HFF-Myc (cell line): ENCODE measurements around the gene AGMO.
A peak's percentile ranks its signal among the peaks of the same experiment; 100 is the strongest.

Experiments
- DNase-seq: peaks from one replicate; pipeline ENCODE4 v3.0.0-alpha.2; 2011; ENCODE audit warnings: low read depth; ENCODE audit errors: extremely low read depth
- H3K4me3 ChIP-seq: replicated peaks from 2 replicates; pipeline ENCODE4 v1.5.1; 2011; ENCODE audit warnings: low read depth, mild to moderate bottlenecking, control low read depth, low read length
- TF ChIP-seq, protein P1 (sequence below): IDR thresholded peaks from 2 replicates; pipeline ENCODE4 v1.5.1; 2012; ENCODE audit warnings: mild to moderate bottlenecking, low read depth, low read length, control low read depth; ENCODE audit errors: missing control alignments

The AGMO gene

GRCh38 chr7:15330943-15331342 lies 230.9 kb downstream of the AGMO start:
- DNase-seq: no peak
- TF ChIP-seq, protein P1, sequence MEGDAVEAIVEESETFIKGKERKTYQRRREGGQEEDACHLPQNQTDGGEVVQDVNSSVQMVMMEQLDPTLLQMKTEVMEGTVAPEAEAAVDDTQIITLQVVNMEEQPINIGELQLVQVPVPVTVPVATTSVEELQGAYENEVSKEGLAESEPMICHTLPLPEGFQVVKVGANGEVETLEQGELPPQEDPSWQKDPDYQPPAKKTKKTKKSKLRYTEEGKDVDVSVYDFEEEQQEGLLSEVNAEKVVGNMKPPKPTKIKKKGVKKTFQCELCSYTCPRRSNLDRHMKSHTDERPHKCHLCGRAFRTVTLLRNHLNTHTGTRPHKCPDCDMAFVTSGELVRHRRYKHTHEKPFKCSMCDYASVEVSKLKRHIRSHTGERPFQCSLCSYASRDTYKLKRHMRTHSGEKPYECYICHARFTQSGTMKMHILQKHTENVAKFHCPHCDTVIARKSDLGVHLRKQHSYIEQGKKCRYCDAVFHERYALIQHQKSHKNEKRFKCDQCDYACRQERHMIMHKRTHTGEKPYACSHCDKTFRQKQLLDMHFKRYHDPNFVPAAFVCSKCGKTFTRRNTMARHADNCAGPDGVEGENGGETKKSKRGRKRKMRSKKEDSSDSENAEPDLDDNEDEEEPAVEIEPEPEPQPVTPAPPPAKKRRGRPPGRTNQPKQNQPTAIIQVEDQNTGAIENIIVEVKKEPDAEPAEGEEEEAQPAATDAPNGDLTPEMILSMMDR: no peak
- no peak overlapping the region for H3K4me3 ChIP-seq

DNA sequence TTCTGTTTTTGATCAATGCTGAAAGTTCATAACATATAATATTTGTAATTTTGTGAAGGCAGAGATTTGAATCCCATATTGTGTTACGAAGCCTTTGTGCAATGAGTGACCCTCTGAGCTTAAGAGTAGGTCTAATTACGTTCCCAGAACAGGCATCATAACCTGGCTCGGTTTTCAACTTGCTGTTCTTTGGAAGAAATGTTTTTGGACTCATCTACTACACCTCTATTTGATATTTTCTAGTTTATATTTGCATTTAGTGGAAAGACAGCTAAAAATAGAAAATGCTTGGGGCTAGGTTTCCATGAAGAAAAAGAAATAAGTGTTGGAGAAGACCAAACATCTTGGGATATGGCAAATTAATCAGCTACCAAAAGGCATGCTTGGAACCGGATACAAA lies 234.8 kb downstream of the AGMO start:
- no peak for DNase-seq
- H3K4me3 ChIP-seq: no peak overlapping the region
- TF ChIP-seq, protein P1: no peak

DNA sequence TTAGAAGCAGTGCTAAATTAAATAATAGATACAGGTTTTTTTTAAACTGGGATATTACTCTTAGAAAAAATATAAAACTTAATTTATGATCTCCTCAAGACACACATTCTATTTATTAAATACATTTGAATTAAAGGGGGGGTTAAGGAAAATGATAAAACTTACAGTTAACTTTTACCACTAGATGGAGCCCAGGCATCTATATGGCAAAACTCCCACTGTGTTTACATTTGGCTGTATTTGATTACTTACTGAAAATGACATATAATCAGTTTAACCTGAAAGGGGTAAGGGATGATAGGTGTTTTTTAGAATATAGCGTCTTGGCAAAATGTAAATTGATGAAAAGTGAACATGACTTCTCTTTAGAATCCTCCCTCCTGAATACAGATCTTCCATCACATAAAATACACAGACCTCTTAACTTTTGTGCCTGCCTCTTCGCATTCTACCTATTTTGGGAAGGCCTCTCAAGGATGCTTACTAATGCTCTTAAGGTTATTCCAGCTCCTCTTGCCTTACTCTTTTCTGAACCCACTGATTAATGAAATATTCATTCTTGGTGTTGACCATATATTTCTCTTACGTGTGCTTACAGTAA lies 235.7 kb downstream of the AGMO start:
- TF ChIP-seq, protein P1: peak; percentile 47
- H3K4me3 ChIP-seq: no peak overlapping the region
- peak; percentile 24 for DNase-seq

DNA sequence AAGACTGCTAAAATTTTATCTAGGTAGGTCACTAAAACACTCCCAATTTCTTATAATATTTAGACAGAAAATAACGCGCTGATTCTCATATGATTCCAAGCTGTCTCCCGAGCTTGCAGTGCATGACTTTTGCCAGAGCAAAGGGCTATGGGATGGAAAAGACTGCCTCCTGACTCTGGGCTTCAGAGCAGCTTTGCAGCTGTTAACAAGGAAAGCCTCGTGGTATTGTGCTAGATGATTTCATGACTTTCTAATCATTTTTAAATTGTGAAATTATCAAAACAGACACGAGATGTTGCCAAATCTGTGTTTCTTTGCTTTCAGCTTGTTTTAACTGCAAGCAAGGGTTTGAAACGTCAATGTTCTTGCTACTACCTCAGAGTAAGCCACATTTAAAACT lies 238.3 kb downstream of the AGMO start:
- no peak overlapping the region for H3K4me3 ChIP-seq
- TF ChIP-seq, protein P1: no peak
- no peak for DNase-seq

- no peak for DNase-seq
These were observed 244.6 kb downstream of the AGMO start for GRCh38 chr7:15317215-15317614.

GRCh38 chr7:15315678-15316077 lies 246.1 kb downstream of the AGMO start:
- TF ChIP-seq, protein P1: no peak
- H3K4me3 ChIP-seq: no peak overlapping the region
- no peak for DNase-seq

More at GRCh38 chr7:15317215-15317614, 244.6 kb downstream of the AGMO start:
- TF ChIP-seq, protein P1: no peak
- no peak overlapping the region for H3K4me3 ChIP-seq

DNA sequence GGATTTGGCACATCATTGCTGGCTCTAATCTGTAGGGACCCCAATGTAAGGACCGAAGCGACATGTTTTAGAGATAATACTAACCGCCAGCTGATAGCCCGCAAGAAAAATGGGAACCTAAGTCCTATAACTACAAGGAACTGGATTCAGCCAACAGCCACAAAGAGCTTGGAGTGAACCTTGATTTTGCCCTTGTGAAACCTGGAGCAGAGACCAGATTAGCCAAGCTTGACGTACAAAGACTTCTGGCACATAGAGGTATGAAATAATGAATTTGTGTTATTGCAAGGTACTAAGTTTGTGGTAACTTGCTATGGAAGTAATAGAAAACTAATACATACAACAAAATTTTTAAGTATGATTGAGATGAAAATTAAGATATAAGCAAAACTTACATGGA lies 246.9 kb downstream of the AGMO start:
- DNase-seq: no peak
- H3K4me3 ChIP-seq: no peak overlapping the region
- TF ChIP-seq, protein P1: no peak
